Common myeloid progenitor, CD34-positive (primary cell): ENCODE data around the gene RPS6KL1.

ENCODE experiments used
- CTCF ChIA-PET: fragments of 350-600 bp; sonication (Branson Sonifier 250); formaldehyde crosslinking; loops from one replicate; lab custom pipeline; 2021; ENCODE audit warnings: antibody characterized with exemption; lab: Charles Lee
- POLR2A ChIA-PET: fragments of 350-600 bp; sonication (Branson Sonifier 250); formaldehyde crosslinking; loops from one replicate; lab custom pipeline; 2021; ENCODE audit warnings: antibody characterized with exemption; lab: Charles Lee
- DNase-seq, 3 donors: peaks; one replicate each; pipeline versions ENCODE4 v3.0.0 to v3.0.0-alpha.2; 2013
- H3K27ac ChIP-seq, 2 experiments: 1 replicate in 1 of 2; 2 replicates in 1 of 2; pipeline ENCODE4 v1.7.0; 2013; ENCODE audit warnings: inconsistent platforms in 2 of 2, low read length in 2 of 2, mild to moderate bottlenecking in 2 of 2, low read depth in 1 of 2, moderate library complexity in 1 of 2; ENCODE audit not compliant: severe bottlenecking in 2 of 2, insufficient read depth in 1 of 2, poor library complexity in 1 of 2
- H3K27me3 ChIP-seq, 5 experiments: replicated peaks in 2 of 5; 1 replicate in 3 of 5; 2 replicates in 2 of 5; pipeline versions ENCODE4 v1.6.1 to v1.7.0; 2013; ENCODE audit warnings: low read length in 4 of 5, mild to moderate bottlenecking in 2 of 5, moderate library complexity in 2 of 5, inconsistent platforms in 1 of 5; ENCODE audit not compliant: insufficient read depth in 5 of 5, control insufficient read depth in 4 of 5
- H3K36me3 ChIP-seq, 4 experiments: 1 replicate in 2 of 4; 2 replicates in 2 of 4; pipeline versions ENCODE4 v1.6.1 to v1.7.0; 2013; ENCODE audit warnings: low read length in 3 of 4, control low read depth in 1 of 4, mild to moderate bottlenecking in 1 of 4; ENCODE audit not compliant: control insufficient read depth in 4 of 4, insufficient read depth in 4 of 4
- H3K4me1 ChIP-seq, 4 experiments: 1 replicate in 3 of 4; 2 replicates in 1 of 4; pipeline versions ENCODE4 v1.6.1 to v1.7.1; 2013; ENCODE audit warnings: low read length in 3 of 4, mild to moderate bottlenecking in 3 of 4, control low read depth in 1 of 4, inconsistent platforms in 1 of 4, moderate library complexity in 1 of 4; ENCODE audit not compliant: control insufficient read depth in 4 of 4, insufficient read depth in 4 of 4; ENCODE audit errors: control extremely low read depth in 1 of 4
- H3K4me3 ChIP-seq, 7 experiments: 1 replicate in 4 of 7; 2 replicates in 3 of 7; pipeline versions ENCODE4 v1.5.1 to v1.7.0; 2013; ENCODE audit warnings: mild to moderate bottlenecking in 7 of 7, low read length in 6 of 7, moderate library complexity in 6 of 7, inconsistent platforms in 2 of 7, low read depth in 2 of 7, control low read depth in 1 of 7; ENCODE audit not compliant: insufficient read depth in 4 of 7, control insufficient read depth in 1 of 7; ENCODE audit errors: extremely low read depth in 1 of 7
- H3K9me3 ChIP-seq, 5 experiments: 1 replicate in 4 of 5; 2 replicates in 1 of 5; pipeline versions ENCODE4 v1.6.1 to v1.7.1; 2013; ENCODE audit warnings: low read length in 4 of 5, mild to moderate bottlenecking in 2 of 5, inconsistent platforms in 1 of 5, low read depth in 1 of 5, moderate library complexity in 1 of 5; ENCODE audit not compliant: control insufficient read depth in 4 of 5, insufficient read depth in 2 of 5; ENCODE audit errors: control extremely low read depth in 1 of 5
- WGBS: methylation state at CpG from one replicate; pipeline ENCODE4 v1.1.5; 2013; ENCODE audit not compliant: insufficient coverage; 5-methylcytosine and 5-hydroxymethylcytosine counted together

The RPS6KL1 gene

DNA sequence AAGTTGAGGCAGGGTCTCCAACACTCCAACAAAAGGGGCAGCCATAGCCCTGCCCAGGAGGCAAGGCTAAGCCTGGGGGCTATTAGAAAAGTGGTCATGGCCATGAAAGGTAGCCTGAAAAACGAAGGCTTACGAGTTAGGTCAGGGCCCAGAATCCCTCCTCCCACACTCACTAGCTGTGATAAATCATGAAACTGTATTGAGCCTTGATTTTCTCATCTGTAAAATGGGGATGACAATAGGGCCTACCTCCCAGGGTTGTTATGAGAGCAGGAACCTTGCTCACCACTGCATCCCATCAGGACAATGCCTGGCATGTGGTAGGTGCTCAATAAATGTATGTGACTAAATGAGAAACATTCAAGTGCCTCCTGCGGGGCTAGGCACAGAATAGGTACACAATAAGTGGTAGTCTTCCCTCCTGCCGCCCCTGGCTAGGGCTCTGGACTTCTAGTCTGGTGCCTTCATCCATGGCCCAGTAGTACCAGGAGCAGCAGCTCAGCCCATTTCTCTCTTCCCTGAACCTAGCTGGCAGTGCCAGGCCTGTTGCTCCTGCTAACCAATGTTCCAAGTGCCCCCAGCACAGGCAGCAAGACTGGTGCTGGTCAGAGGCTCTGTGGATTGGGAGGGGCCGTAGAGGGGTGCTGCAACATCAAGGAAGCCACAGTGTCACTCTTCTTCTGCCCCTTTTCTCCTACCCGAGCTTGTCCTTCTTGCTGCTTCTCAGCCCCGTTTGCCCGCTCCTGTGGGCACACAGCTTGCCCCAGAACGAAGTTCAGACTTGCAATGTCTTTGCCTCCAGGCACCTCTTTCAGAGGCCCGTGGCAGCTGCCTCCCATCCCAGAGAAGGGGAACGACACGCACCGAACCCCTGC lies 24.5 kb upstream of the RPS6KL1 start:
- peaks cover 2 to 50% (median 21%) of the 10 kb centered on the region in 4 experiments for H3K4me1 ChIP-seq
- no peak for DNase-seq
- WGBS = 98% methylated on average over 7 of the region's 13 CpGs
- POLR2A ChIA-PET = interaction anchor here (0.6 kb wide), 1 partner anchor 154 kb away, joined by 3 read pairs; no protein-coding TSS in a partner anchor
- no peaks in the 10 kb centered on the region for H3K9me3 ChIP-seq
- no peak overlapping the region for H3K27ac ChIP-seq
- CTCF ChIA-PET = interaction anchor here (0.6 to 6.7 kb wide), 23 partner anchors 9 to 173 kb away, joined by 3 to 38 read pairs (median 4); partner anchors contain the start of gene EIF2B2
- no peaks in the 10 kb centered on the region for H3K27me3 ChIP-seq
- H3K36me3 ChIP-seq = no peaks in the 10 kb centered on the region
- H3K4me3 ChIP-seq = no peak overlapping the region

GRCh38 chr14:74946659-74947281 lies 23.7 kb upstream of the RPS6KL1 start:
- POLR2A ChIA-PET = no interaction called here
- CTCF ChIA-PET = interaction anchor here (0.6 to 6.7 kb wide), 19 partner anchors 9 to 174 kb away, joined by 3 to 38 read pairs (median 4); no protein-coding TSS in a partner anchor
- Histone ChIP-seq H3K27me3 (no peaks in the 10 kb centered on the region), H3K36me3 (no peaks in the 10 kb centered on the region), H3K4me1 (peaks cover 2 to 51% (median 25%) of the 10 kb centered on the region in 4 experiments), H3K27ac (no peak overlapping the region), H3K4me3 (no peak overlapping the region), H3K9me3 (no peaks in the 10 kb centered on the region)
- no peak for DNase-seq
- 71% methylated on average over 5 of the region's 5 CpGs for WGBS

- H3K4me1 ChIP-seq = peaks cover 2 to 51% (median 27%) of the 10 kb centered on the region in 4 experiments
- no peak overlapping the region for H3K4me3 ChIP-seq
- 38% methylated on average over 17 of the region's 17 CpGs for WGBS
- ChIA-PET CTCF (interaction anchor here (0.6 to 6.7 kb wide), 29 partner anchors 8 to 165 kb away, joined by 3 to 38 read pairs (median 4); partner anchors contain the start of genes ACYP1 and RPS6KL1), POLR2A (interaction anchor here (0.6 kb wide), 1 partner anchor 89 kb away, joined by 9 read pairs; no protein-coding TSS in a partner anchor)
- H3K9me3 ChIP-seq = no peaks in the 10 kb centered on the region
- H3K36me3 ChIP-seq = no peaks in the 10 kb centered on the region
- H3K27me3 ChIP-seq = no peaks in the 10 kb centered on the region
- peak; percentile 60 to 71 (median 63) for DNase-seq
- no peak overlapping the region for H3K27ac ChIP-seq
Observed at GRCh38 chr14:74945852-74946658, 23.0 kb upstream of the RPS6KL1 start.

DNA sequence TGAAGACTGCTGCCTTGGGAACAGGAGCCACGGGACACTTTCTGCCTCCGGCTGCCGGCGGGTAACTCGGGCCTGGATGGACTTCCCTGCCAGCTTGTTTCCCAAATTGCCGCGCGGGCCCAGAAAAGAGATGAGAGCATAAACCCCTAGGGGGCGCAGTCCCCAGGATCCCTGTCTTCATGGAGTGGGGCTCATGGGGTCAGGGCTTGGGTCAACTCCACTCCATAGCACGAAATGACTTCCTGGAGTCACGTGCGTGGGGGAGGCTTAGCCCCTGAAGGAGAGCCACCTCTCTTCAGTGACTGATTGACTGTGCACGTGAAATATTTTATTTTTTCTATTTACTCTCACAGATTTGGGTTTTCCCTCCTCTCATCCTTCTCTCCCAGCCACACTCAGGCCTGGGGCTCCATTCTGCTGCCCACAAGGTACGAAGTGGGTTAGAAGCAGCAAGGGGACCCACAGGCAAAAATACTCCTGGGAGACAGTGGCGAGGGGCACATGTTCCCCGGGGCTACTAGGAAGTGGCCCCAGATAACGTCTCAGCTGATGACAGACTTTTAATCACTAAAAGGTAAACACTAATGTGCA lies 22.3 kb upstream of the RPS6KL1 start:
- no peak for DNase-seq
- Histone ChIP-seq H3K27ac (no peak overlapping the region), H3K4me1 (peaks cover 2 to 51% (median 33%) of the 10 kb centered on the region in 4 experiments), H3K27me3 (no peaks in the 10 kb centered on the region), H3K9me3 (no peaks in the 10 kb centered on the region), H3K36me3 (no peaks in the 10 kb centered on the region), H3K4me3 (no peak overlapping the region)
- CTCF ChIA-PET = interaction anchor here (0.6 to 6.7 kb wide), 28 partner anchors 8 to 166 kb away, joined by 3 to 38 read pairs (median 4); partner anchors contain the start of genes ACYP1 and RPS6KL1
- WGBS = 80% methylated on average over 11 of the region's 17 CpGs
- POLR2A ChIA-PET = interaction anchor here (0.6 kb wide), 1 partner anchor 90 kb away, joined by 9 read pairs; no protein-coding TSS in a partner anchor

DNA sequence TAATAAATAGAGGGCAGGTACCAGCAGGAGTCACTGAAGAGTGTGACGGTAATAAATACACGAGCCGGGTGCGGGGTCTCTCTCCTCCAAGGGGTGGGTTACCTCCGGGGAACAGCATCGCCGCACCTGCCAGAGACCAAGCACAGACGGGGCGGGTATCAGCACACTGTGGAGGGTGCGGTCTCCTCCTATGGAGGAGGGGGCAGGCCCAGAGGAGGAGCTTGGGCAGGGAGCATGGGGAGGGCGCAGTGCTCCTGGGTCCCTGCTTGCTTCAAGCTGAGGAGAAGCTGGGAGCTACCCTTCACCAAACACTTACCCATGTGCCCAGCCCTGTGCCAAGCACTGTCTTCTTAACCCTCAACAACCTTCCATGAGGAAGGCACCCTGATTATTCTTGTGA lies 19.5 kb upstream of the RPS6KL1 start:
- Histone ChIP-seq H3K36me3 (no peaks in the 10 kb centered on the region), H3K9me3 (no peaks in the 10 kb centered on the region), H3K4me1 (peaks cover 2 to 65% (median 42%) of the 10 kb centered on the region in 4 experiments), H3K27ac (peak overlapping the region in 1 of 2 experiments; percentile 59), H3K4me3 (peak overlapping the region in 1 of 7 experiments; percentile 34), H3K27me3 (no peaks in the 10 kb centered on the region)
- 84% methylated on average over 9 of the region's 11 CpGs for WGBS
- ChIA-PET CTCF (interaction anchor here (0.8 to 4.6 kb wide), 8 partner anchors 9 to 81 kb away, joined by 3 to 27 read pairs (median 8); partner anchors contain the start of genes PROX2 and RPS6KL1), POLR2A (interaction anchor here (0.6 kb wide), 1 partner anchor 20 kb away, joined by 4 read pairs; the partner anchor contains the start of gene RPS6KL1)
- DNase-seq = no peak

GRCh38 chr14:74942181-74942580 lies 19.1 kb upstream of the RPS6KL1 start:
- CTCF ChIA-PET = interaction anchor here (0.7 to 4.6 kb wide), 12 partner anchors 10 to 141 kb away, joined by 3 to 27 read pairs (median 4); partner anchors contain the start of genes PROX2 and RPS6KL1
- POLR2A ChIA-PET = interaction anchor here (0.6 kb wide), 1 partner anchor 20 kb away, joined by 4 read pairs; the partner anchor contains the start of gene RPS6KL1
- H3K4me3 ChIP-seq = peak overlapping the region in 2 of 7 experiments; percentile 34
- H3K4me1 ChIP-seq = peaks cover 2 to 65% (median 42%) of the 10 kb centered on the region in 4 experiments
- no peaks in the 10 kb centered on the region for H3K36me3 ChIP-seq
- peak overlapping the region in 1 of 2 experiments; percentile 59 for H3K27ac ChIP-seq
- WGBS = 85% methylated on average over 9 of the region's 12 CpGs
- H3K27me3 ChIP-seq = no peaks in the 10 kb centered on the region
- no peaks in the 10 kb centered on the region for H3K9me3 ChIP-seq
- no peak for DNase-seq
